ENCODE results near the gene XRRA1.

DNA sequence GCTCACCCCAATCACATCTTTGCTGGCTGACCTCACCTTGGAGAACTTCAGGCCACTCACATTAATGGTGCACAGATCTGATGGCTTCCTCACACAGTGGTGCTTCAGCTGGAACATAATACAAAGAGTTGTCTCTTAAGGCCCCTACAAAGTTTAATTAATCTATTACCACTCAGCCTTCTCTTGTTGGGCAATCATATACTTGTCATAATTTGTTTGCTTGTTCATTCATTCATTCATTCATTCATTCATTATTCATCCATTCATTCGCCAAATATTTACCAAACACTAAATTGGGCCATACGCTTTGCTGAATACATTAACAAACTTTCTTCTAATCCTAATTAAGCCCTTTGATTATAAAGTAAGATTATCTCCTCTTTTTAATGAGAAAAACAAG lies 15.1 kb downstream of the XRRA1 start:
- TF ChIP-seq, protein P1, sequence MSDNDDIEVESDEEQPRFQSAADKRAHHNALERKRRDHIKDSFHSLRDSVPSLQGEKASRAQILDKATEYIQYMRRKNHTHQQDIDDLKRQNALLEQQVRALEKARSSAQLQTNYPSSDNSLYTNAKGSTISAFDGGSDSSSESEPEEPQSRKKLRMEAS (IDR thresholded peaks at IDR 0.05; ENCODE audit: low read depth, low read length), result no peak
- TF ChIP-seq POLR2A (IDR thresholded peaks at IDR 0.05; ENCODE audit: extremely low read depth, insufficient read length), result no peak
